HepG2 (cell line): ENCODE data around the gene SLC29A2. TPM values are rescaled to one million over a fixed set of nuclear protein-coding genes. Genes with fewer than 3 reads are reported as not detected.

Experiments
- ARID4A ChIP-seq: sonication (generic); formaldehyde crosslinking; IDR thresholded peaks from 2 replicates; pipeline ENCODE4 v1.5.0; 2020; ENCODE audit warnings: mild to moderate bottlenecking, missing genetic modification reagents, borderline replicate concordance
- ASH2L ChIP-seq: fragments of 300-600, 200-600 bp; sonication (generic); IDR thresholded peaks from 2 replicates; pipeline ENCODE4 v1.7.0; 2017; ENCODE audit warnings: low read depth, mild to moderate bottlenecking, moderate library complexity, mixed read lengths, low read length; ENCODE audit not compliant: insufficient read length
- MED1 ChIP-seq: sonication (generic); formaldehyde crosslinking; IDR thresholded peaks from 2 replicates; pipeline ENCODE4 v1.4.0; 2020; ENCODE audit warnings: missing genetic modification reagents
- NCOA1 ChIP-seq: sonication (generic); formaldehyde crosslinking; IDR thresholded peaks from 2 replicates; pipeline ENCODE4 v1.9.0; 2021; ENCODE audit warnings: missing genetic modification reagents
- SMAD1 ChIP-seq: sonication (generic); formaldehyde crosslinking; IDR thresholded peaks from 2 replicates; pipeline ENCODE4 v1.4.0; 2020; ENCODE audit warnings: missing genetic modification reagents, low read depth, mild to moderate bottlenecking, borderline replicate concordance
- SNAPC4 ChIP-seq: sonication (generic); formaldehyde crosslinking; IDR thresholded peaks from 2 replicates; pipeline ENCODE4 v1.4.0; 2020; ENCODE audit warnings: mild to moderate bottlenecking, missing genetic modification reagents
- ZBTB10 ChIP-seq: sonication (generic); formaldehyde crosslinking; IDR thresholded peaks from 2 replicates; pipeline ENCODE4 v1.4.0; 2020; ENCODE audit warnings: missing genetic modification reagents, borderline replicate concordance
- ZKSCAN5 ChIP-seq: sonication (generic); formaldehyde crosslinking; IDR thresholded peaks from 2 replicates; pipeline ENCODE4 v1.5.1; 2020; ENCODE audit warnings: mild to moderate bottlenecking, missing genetic modification reagents
- ZNF224 ChIP-seq: sonication (generic); formaldehyde crosslinking; IDR thresholded peaks from 2 replicates; pipeline ENCODE4 v1.5.0; 2020; ENCODE audit warnings: mild to moderate bottlenecking, missing genetic modification reagents
- ZNF234 ChIP-seq: sonication (generic); formaldehyde crosslinking; conservative IDR thresholded peaks from 2 replicates; pipeline ENCODE4 v1.5.1; 2020; ENCODE audit warnings: mild to moderate bottlenecking, missing genetic modification reagents
- ZNF3 ChIP-seq: IDR thresholded peaks from 2 replicates; pipeline ENCODE4 v1.7.0; 2017; ENCODE audit warnings: inconsistent platforms
- ZNF496 ChIP-seq: sonication (generic); formaldehyde crosslinking; IDR thresholded peaks from 2 replicates; pipeline ENCODE4 v1.8.1; 2023; ENCODE audit warnings: mild to moderate bottlenecking, moderate library complexity, missing genetic modification reagents; ENCODE audit not compliant: insufficient replicate concordance
- ZNF713 ChIP-seq: sonication (generic); formaldehyde crosslinking; IDR thresholded peaks from 2 replicates; pipeline ENCODE4 v1.4.0; 2020; ENCODE audit warnings: mild to moderate bottlenecking, missing genetic modification reagents
- ZNF770 ChIP-seq: sonication (generic); formaldehyde crosslinking; IDR thresholded peaks from 2 replicates; pipeline ENCODE4 v1.5.0; 2020; ENCODE audit warnings: mild to moderate bottlenecking, missing genetic modification reagents
- polyA plus RNA-seq, 8 experiments: library from polyadenylated mRNA; depleted of rRNA in 3 of 8; stranded (reverse) in 7 of 8; unstranded in 1 of 8; fragments of >200 nt; fragmentation: Illumina TruSeq in 4 of 8; extraction: Trizol in 4 of 8; gene quantifications; 2 replicates each; pipeline versions ENCODE4 v1.2.1 to v1.2.3, GENCODE V29; 2011 to 2016; ENCODE audit warnings: low read depth in 4 of 8, missing spikeins in 1 of 8, mixed read lengths in 1 of 8; ENCODE audit not compliant: insufficient read depth in 1 of 8
- total RNA-seq, 5 experiments: library from RNA; depleted of rRNA; stranded (reverse); fragments of >200 nt; fragmentation: Illumina TruSeq; extraction: Trizol; gene quantifications; 2 replicates each; pipeline ENCODE4 v1.2.3, GENCODE V29; 2016; ENCODE audit warnings: low read depth in 1 of 5

SLC29A2 gene
- total and polyA plus RNA-seq, 2 of the 13 experiments (the other 11 are each of a cell fraction or from before 2014, with no cell fraction given) = 0.63 to 0.66 TPM

- TF ChIP-seq ARID4A (CRISPR knock-in tag) (peak; percentile 68; the same call in 1 of the 2 replicates), ZNF770 (CRISPR knock-in tag) (0 out of 2 replicates have a peak, but pooled peaks have one; percentile 60), NCOA1 (CRISPR knock-in tag) (no peak), ZNF234 (no peak), ZKSCAN5 (no peak), ZBTB10 (no peak), ZNF224 (no peak; the same call in 1 of the 2 replicates), SMAD1 (no peak), SNAPC4 (CRISPR knock-in tag) (no peak), ZNF496 (no peak), ASH2L (peak; percentile 28), ZNF3 (CRISPR knock-in tag) (no peak), MED1 (CRISPR knock-in tag) (peak; percentile 69), ZNF713 (CRISPR knock-in tag) (no peak)
These were observed 43.0 kb downstream of the SLC29A2 start (continued) for GRCh38 chr11:66328302-66329144.
